IPS-11a (cell line): ENCODE results near the gene HRAS.
"Not testable (repeated sequence)": the region's sequence is repeated elsewhere in the genome, so short reads cannot be mapped to it uniquely, and the experiment has no call there.

ENCODE experiments used
- H3K4me3 ChIP-seq: one replicate; pipeline ENCODE4 v1.5.1; 2013; ENCODE audit warnings: low read depth, low read length, control low read depth

HRAS gene

GRCh38 chr11:535519-536454, at the start of gene HRAS:
Gene HRAS, minus strand, starts transcription at chr11:535576.
- peak within 1 kb of the TSS; percentile 67 for H3K4me3 ChIP-seq

GRCh38 chr11:584287-584686, 48.9 kb upstream of the HRAS start:
- no peak overlapping the region for H3K4me3 ChIP-seq

GRCh38 chr11:581752-582151, 46.4 kb upstream of the HRAS start:
- H3K4me3 ChIP-seq, result no peak overlapping the region

- no peak overlapping the region for H3K4me3 ChIP-seq
These were observed 46.0 kb upstream of the HRAS start for GRCh38 chr11:581342-581741.

GRCh38 chr11:579830-580601, 44.6 kb upstream of the HRAS start:
- no peak overlapping the region for H3K4me3 ChIP-seq

- no peak overlapping the region for H3K4me3 ChIP-seq
These were observed 43.1 kb upstream of the HRAS start for GRCh38 chr11:578276-579035.

- H3K4me3 ChIP-seq, result peak overlapping the region; percentile 93
These were observed 42.2 kb upstream of the HRAS start for GRCh38 chr11:577611-577894.

- peak overlapping the region; percentile 93 for H3K4me3 ChIP-seq
These were observed 41.6 kb upstream of the HRAS start for GRCh38 chr11:576811-577610.

- peak within 1 kb of the TSS; percentile 93 for H3K4me3 ChIP-seq
These were observed 40.8 kb upstream of the HRAS start, which contains the start of gene PHRF1 for GRCh38 chr11:575996-576768. Gene PHRF1, plus strand, starts transcription at chr11:576470. Its CDS starts 5,043 bp downstream, at chr11:581513.

GRCh38 chr11:575313-575995, 40.1 kb upstream of the HRAS start:
- H3K4me3 ChIP-seq, result peak overlapping the region; percentile 51

GRCh38 chr11:574632-575312, 39.4 kb upstream of the HRAS start:
- H3K4me3 ChIP-seq, result peak overlapping the region; percentile 51

- not testable (repeated sequence) for H3K4me3 ChIP-seq
These were observed 38.7 kb upstream of the HRAS start for GRCh38 chr11:574031-574570.

- H3K4me3 ChIP-seq, result no peak overlapping the region
These were observed 37.9 kb upstream of the HRAS start for GRCh38 chr11:573146-573759.

GRCh38 chr11:571802-572185, 36.4 kb upstream of the HRAS start:
- H3K4me3 ChIP-seq, result no peak overlapping the region

GRCh38 chr11:569158-569885, 33.9 kb upstream of the HRAS start:
- peak overlapping the region; percentile 47 for H3K4me3 ChIP-seq

GRCh38 chr11:568306-569157, 33.2 kb upstream of the HRAS start:
- peak overlapping the region; percentile 47 for H3K4me3 ChIP-seq
